ENCODE data around the gene ASCL1.

GRCh38 chr12:102990419-102990818, 32.9 kb downstream of the ASCL1 start:
- no peak for TF ChIP-seq CTCF (conservative IDR thresholded peaks at IDR 0.05; ENCODE audit: low read length)
- TF ChIP-seq EZH2phosphoT487 (IDR thresholded peaks at IDR 0.05; ENCODE audit: borderline replicate concordance, low read depth, low read length) = no peak

Measured in OCI-LY7 (cell line).